ENCODE measurements around the gene LRCH2.

DNA sequence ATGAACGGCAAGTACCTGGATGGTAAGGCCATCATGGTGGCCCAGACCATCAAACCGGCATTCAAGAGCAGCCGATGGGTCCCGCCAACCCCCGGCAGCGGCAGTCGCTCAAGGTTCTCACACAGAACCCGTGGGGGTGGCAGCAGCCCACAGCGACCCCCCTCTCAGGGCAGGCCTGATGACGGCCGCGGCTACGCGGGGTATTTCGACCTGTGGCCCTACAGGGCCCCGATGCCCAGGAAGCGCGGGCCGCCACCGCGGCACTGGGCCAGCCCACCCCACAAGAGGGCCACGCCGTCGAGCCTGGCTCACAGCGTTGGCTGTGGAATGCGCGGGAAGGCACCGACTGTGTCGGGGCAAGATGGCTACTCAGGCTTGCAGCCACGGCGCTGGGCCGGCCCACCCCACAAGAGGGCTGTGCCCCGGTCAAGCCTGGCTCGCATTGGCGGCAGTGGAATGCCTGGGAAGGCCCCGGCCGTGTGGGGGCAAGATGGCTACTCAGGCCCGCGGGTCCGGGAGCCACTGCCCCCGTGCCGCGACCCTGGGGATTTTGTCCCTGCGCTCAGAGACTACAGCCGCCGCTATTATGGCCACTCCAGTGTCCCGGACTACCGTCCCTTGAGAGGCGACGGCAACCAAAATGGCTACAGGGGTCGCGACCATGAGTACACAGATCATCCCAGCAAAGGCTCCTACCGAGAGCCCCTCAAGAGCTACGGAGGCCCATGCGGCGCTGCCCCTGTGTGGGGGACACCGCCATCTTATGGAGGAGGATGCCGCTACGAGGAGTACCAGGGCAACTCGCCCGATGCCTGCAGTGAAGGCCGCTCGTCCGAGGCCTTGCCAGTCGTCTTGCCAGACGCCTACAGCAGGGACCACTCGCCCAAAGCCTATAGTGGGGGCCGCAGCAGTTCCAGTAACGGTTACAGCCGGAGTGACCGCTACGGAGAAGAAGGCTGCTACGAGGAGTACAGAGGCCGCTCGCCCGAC, 44.0 kb downstream of the LRCH2 start:
- TF ChIP-seq, protein P1, sequence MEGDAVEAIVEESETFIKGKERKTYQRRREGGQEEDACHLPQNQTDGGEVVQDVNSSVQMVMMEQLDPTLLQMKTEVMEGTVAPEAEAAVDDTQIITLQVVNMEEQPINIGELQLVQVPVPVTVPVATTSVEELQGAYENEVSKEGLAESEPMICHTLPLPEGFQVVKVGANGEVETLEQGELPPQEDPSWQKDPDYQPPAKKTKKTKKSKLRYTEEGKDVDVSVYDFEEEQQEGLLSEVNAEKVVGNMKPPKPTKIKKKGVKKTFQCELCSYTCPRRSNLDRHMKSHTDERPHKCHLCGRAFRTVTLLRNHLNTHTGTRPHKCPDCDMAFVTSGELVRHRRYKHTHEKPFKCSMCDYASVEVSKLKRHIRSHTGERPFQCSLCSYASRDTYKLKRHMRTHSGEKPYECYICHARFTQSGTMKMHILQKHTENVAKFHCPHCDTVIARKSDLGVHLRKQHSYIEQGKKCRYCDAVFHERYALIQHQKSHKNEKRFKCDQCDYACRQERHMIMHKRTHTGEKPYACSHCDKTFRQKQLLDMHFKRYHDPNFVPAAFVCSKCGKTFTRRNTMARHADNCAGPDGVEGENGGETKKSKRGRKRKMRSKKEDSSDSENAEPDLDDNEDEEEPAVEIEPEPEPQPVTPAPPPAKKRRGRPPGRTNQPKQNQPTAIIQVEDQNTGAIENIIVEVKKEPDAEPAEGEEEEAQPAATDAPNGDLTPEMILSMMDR (IDR thresholded peaks at IDR 0.05; ENCODE audit: low read depth, low read length): no peak
- TF ChIP-seq POLR2A (IDR thresholded peaks at IDR 0.05; ENCODE audit: extremely low read depth, insufficient read length): no peak
- TF ChIP-seq, protein P2, sequence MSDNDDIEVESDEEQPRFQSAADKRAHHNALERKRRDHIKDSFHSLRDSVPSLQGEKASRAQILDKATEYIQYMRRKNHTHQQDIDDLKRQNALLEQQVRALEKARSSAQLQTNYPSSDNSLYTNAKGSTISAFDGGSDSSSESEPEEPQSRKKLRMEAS (IDR thresholded peaks at IDR 0.05; ENCODE audit: low read depth, low read length): no peak
- no peak for TF ChIP-seq MYC (IDR thresholded peaks at IDR 0.05; ENCODE audit: low read depth, low read length)
